Measurements from ENCODE around the gene CADM1.

The CADM1 gene

DNA sequence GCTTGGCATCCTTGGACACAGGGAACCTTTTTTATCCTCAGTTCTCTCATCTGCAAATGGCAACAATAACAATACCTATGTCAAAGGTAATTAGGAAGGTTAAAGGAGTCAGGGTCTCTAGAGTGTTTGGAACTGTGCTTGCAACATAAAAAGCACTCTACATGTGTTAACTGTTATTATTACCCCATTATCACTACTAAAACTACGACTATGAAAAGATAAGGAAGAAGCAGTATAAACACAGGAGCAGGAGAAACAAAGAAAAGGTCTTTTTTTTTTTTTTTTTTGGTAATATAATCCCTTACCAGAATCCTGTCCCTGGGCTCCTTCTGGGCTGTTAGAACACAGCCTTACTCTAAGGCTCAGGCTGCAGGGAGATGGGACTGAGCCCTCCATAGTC, 348.2 kb downstream of the CADM1 start:
- no peak for DNase-seq (ENCODE audit: low spot score)
- TF ChIP-seq, protein P1, sequence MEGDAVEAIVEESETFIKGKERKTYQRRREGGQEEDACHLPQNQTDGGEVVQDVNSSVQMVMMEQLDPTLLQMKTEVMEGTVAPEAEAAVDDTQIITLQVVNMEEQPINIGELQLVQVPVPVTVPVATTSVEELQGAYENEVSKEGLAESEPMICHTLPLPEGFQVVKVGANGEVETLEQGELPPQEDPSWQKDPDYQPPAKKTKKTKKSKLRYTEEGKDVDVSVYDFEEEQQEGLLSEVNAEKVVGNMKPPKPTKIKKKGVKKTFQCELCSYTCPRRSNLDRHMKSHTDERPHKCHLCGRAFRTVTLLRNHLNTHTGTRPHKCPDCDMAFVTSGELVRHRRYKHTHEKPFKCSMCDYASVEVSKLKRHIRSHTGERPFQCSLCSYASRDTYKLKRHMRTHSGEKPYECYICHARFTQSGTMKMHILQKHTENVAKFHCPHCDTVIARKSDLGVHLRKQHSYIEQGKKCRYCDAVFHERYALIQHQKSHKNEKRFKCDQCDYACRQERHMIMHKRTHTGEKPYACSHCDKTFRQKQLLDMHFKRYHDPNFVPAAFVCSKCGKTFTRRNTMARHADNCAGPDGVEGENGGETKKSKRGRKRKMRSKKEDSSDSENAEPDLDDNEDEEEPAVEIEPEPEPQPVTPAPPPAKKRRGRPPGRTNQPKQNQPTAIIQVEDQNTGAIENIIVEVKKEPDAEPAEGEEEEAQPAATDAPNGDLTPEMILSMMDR (IDR thresholded peaks at IDR 0.05; ENCODE audit: extremely low read depth, missing control alignments): no peak

DNA sequence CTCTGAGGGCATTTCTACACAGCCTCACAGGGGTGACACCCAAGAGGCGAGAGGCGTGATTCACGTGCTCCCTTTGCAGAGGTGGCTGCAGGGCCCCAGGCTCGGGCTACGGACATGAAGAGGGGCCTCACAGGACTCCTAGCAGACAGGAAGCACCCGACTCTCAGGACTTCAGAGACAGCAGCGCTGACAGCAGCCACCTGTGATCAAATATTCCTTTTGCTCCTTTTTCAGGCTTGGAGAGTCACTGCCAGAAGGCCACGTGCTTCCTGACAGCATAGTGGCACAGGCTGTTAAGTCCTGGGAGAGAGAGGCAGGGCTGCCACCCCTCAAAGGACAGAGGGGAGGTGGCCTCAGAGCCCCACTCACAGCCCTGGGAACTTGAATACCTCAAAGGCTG, 348.9 kb downstream of the CADM1 start:
- no peak for DNase-seq (ENCODE audit: low spot score)
- TF ChIP-seq, protein P1 (IDR thresholded peaks at IDR 0.05; ENCODE audit: extremely low read depth, missing control alignments): no peak

DNA sequence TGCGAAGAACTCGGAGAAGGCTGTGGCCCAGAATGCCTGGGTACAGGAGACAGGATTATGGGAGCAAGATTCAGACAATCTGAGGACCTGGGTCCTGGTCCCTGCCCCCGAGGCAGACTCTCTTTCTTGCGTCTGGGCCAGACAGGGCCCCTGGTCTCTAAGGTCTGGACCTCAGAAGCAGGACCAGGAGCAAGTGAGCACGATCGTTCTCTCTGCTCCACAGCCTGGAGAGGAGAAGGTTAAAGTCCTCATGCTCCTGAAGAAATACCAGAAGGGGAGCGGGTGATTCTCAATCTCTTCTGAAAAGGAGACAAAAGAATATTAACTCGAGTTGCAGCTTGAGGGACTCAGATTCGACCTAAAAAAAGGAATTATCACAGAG, 349.9 kb downstream of the CADM1 start:
- DNase-seq (ENCODE audit: low spot score): no peak
- TF ChIP-seq, protein P1 (IDR thresholded peaks at IDR 0.05; ENCODE audit: extremely low read depth, missing control alignments): no peak

DNA sequence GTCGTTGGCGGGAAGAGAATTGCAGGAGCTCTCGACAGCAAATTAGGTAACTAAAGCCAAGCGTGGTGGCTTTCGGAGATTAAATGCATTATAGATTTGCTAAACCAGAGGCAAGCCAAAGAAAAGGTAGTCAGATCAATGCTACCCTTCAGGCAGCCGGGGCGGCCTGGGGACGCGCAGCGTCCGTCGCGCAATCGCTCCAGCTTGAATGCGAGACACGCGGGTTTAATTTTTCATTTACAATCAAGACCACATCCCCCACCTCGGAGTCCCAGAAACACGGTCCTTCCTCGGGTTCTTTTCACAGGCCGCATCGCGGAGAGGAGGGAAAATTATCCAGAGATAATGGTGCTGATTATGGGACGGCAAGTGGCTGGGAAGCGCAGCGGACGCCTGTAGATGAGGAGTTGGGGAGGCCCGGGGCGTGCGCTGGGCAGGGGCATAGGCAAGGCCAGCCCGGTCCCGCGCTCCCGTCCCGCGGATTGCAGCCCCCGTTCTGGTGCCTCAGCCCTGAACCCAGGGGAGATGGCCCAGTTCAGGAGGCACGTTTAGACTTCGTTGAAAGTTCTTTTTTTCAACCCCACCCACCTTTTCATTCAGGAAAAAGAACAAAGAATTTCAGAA, 350.4 kb downstream of the CADM1 start:
- TF ChIP-seq, protein P1 (IDR thresholded peaks at IDR 0.05; ENCODE audit: extremely low read depth, missing control alignments): no peak
- DNase-seq (ENCODE audit: low spot score): no peak

DNA sequence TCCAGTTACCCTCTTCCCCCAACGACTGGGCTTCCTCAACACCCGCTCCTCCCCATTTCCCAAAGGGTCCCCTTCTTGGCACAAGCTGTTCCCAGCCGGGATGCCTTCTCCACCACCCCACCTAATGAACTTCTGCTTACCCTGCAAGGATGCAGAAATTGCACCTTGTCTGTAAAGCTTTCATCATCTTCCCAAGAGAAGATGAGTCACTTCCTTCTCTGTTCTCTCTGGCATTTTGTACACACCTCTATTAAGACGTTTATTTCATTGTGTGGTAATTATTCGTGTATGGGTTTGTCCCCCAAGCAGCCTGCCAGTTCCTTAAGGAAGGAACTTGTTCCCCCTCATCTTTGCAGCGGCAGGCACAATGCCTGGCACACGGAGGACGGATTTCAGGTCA, 351.1 kb downstream of the CADM1 start:
- DNase-seq (ENCODE audit: low spot score): no peak
- TF ChIP-seq, protein P1 (IDR thresholded peaks at IDR 0.05; ENCODE audit: extremely low read depth, missing control alignments): no peak

DNA sequence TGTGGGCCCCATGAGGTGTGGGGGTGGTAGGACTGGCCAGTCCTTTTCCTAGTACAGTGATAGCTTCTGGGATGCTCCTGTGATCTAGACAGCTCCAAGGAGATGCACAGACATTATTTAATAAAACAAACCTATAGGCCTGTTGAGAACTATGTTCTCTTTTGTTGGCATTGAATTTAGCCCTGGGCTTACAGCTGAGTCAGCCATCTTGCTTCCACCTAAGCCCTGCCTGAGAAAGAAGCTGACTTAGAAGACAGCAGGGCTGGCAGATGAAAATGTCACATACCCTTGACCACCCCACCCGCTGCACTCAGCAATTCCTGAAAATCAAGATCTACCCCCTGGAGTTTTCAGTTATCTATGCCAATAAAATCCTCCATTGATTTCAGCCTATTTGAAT, 353.2 kb downstream of the CADM1 start:
- TF ChIP-seq, protein P1 (IDR thresholded peaks at IDR 0.05; ENCODE audit: extremely low read depth, missing control alignments): no peak
- no peak for DNase-seq (ENCODE audit: low spot score)

DNA sequence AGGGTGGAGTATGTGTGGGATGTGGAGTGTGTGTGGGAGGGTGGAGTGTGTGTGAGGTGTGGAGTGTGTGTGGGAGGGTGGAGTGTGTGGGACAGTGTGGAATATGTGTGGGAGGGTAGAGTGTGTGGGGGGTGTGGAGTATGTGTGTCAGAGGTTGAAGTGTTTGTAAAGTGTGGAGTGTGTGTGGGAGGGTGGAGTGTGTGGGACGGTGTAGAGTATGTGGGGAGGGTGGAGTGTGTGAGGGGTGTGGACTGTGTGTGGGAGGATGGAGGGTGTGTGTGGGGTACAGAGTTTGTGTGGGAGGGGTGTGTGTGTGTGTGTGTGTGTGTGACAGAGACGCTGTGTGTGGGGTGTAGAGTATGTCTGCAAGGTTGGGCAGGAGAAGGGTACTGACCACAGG, 355.5 kb downstream of the CADM1 start:
- TF ChIP-seq, protein P1 (IDR thresholded peaks at IDR 0.05; ENCODE audit: extremely low read depth, missing control alignments): no peak
- no peak for DNase-seq (ENCODE audit: low spot score)

Measured in GM20000 (cell line).